HG03469 (cell line): ENCODE measurements around the gene DLGAP1.

ENCODE experiments used
- ATAC-seq: cut with Tn5 transposase; IDR thresholded peaks from one replicate; pipeline ENCODE4 v1.9.1; 2021; ENCODE audit warnings: mild to moderate bottlenecking, moderate library complexity, moderate number of reproducible peaks; ENCODE audit not compliant: unreplicated experiment

Gene DLGAP1

DNA sequence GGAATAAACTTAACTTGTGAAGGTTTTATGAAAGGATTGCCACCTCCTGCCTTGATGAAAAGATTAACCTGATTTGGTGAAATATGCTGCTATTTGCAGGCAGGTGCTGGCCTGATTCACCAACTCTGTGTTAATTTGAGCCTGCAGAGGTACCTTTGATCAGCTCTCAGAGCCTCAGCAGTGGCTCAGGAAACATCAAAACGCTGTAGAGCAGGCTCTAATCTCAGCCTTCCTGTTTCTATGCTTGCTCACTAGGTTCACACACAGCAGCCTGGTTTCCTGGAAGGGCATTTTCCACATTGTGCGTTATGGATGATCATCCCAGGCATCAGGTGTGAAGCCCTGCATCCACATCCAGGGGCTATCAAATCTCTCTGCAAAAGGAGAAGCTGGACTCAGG is 988.2 kb downstream of the DLGAP1 start:
- no peak for ATAC-seq

DNA sequence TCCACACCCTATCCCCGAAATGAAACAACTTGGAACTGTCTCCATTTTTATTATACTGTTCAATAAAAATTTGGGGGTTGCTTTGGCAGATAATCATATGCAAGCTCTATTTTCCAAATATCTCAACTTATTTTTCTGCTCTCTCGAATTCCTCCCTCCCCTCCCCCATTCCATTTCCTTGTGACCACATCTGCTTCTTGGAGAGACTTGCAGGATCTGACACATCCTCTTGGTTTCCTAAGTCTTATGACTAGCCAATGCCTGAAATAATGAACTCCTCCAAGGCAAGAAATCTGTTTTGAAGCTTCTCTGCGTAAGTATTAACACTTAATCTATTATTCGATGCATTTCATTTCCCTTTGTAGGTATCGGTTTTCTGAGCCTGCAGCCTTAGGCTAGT is 989.1 kb downstream of the DLGAP1 start:
- ATAC-seq: no peak

DNA sequence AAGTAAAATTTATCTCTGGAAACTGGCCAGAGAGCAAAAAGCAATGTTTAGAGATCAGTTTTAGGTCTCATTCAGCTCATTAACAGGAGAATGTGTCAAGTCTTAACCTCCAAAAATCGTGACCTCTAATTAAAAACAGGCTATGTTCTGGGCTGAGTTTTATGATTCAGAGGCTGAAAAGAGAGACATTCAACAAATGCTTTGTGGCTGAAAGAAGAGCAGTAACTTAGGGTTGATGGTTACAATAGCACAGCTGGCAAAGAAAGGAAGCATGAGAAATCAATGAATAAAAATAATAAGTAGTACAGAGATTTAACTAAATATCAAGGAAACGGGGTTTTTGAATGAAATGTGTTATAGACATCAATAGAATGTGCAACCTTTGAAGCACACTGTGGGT is 992.1 kb downstream of the DLGAP1 start:
- no peak for ATAC-seq

DNA sequence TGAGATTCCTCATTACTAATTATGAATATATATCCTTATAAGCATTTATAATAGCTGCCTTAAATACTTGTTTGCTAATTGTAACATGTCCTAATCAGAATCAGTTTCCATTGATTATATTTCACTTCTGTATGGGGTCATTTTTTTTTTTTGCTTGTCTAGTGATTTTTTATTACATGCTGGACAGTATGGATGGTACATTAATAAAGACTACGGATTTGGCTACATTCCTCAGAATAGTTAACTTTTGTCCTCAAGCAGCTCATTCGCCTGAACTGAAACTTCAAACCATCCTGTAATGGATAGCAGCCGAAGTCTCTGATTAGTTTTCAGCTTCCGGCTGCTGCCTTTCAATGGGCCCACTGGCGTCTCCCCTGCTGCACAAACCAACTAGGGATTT is 993.4 kb downstream of the DLGAP1 start:
- ATAC-seq: no peak

DNA sequence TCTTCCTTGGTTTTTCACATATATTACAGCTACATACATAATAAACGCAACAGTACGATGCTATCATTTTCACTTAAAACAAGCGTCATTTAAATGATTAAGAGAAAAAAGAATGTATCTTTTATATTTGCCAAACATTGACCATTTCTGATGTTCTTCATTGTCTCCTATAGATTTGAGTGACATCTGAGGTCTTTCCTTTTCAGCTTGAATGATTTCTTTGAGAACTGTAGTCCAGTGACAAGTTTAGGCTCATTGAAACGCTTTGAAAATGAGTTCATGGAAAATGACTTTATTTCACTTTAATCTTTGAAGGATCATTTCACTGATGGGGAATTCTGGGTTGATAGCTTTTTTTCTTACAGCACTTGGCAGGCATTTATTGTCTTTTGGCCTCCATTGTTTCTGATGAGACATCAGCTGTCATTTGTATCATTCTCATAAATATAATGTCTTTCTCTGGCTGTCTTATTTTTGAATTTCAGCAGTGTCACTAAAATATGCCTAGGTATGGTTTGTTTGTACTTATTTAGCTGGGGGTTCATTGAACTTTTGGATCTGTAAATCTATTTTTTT is 994.2 kb downstream of the DLGAP1 start:
- ATAC-seq: no peak

DNA sequence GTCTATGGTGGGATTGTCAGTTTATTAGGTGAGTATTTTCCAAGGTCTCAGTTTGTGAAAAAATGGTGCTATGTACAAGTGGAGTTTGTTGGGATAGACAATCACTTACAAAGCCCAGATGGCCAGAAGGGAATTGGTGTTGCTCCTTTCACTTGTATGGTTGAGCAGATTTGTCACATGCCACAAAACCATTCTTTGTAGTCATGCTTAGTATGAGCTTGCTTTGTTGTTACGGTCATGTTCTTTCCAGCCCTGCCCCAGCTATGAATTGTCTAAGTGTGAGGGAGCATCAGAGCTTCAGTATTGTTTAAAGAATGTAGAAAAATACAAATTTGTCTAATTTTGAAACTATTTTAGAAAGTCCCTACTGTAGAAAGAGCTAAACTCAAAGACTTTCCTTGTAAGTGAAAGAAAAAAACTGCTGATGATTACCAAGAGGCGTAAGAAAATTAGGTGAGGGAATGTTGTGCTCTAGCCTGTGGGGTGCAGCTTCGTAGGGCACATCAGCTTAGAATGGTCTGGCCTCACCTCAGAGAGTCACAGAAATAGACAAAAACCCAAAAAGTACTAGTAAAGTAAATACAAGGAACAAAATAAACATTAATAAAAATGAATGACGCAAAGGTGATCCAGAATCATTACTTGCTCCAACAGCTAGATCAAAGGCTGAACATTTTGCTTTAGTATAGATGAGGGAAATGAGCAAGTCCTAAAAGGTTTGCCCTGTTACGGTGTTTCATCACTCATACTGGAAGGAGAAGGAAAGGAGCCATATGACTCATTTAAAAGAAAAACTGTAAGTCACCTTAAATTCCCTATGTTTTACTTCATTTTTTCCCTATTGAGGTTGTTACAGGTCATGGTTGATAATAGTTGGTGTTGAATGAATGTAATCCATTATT is 995.9 kb downstream of the DLGAP1 start:
- no peak for ATAC-seq

DNA sequence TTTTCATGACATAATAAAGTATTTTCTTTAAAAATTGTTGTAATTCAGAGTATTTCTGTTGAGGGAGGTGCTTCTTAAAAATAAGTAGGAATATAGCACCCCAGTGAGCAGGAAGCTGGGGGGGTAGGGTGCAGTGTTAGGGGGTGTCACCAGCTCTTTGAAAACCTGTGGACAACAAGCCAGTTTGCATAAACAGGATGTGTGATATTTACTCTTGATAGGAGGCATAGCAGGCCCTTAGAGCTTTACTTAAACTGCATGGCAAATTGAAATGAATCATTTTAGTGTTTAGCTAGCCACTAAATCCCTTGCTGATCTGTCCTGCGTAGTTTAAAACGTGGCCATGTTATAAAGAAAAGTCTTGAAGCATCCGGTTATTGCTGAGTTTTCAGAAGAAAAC is 996.7 kb downstream of the DLGAP1 start:
- peak; percentile 28 for ATAC-seq

DNA sequence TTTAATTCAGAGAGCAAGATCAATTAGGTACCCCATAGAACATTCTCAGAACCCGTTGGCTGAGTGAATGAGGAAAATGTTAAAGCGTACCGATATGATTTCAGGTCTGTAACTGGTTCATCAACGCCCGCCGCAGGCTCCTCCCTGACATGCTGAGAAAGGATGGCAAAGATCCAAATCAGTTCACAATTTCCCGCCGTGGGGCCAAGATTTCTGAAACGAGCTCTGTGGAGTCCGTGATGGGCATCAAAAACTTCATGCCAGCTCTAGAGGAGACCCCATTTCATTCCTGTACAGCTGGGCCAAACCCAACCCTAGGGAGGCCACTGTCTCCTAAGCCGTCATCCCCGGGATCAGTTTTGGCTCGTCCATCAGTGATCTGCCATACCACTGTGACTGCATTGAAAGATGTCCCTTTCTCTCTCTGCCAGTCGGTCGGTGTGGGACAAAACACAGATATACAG is 997.8 kb downstream of the DLGAP1 start:
- ATAC-seq: no peak

DNA sequence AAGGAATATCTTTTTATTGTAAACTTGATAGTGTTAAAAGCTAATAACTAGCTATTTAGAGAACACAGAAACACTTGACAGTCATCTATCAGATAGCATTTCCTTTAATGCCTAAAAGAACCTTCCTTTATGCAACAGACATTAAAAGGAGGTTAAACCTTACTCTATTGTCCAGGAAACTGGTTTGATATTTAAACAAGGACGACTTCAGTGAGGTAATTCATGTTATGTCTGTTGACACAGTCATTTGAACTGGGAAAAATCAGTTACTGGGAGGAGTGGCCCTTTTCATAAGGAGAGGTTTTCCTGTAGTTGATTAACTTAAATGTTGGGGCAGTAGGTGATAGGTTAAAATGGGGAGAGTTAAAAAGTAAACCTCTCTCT is 998.4 kb downstream of the DLGAP1 start:
- ATAC-seq: no peak

DNA sequence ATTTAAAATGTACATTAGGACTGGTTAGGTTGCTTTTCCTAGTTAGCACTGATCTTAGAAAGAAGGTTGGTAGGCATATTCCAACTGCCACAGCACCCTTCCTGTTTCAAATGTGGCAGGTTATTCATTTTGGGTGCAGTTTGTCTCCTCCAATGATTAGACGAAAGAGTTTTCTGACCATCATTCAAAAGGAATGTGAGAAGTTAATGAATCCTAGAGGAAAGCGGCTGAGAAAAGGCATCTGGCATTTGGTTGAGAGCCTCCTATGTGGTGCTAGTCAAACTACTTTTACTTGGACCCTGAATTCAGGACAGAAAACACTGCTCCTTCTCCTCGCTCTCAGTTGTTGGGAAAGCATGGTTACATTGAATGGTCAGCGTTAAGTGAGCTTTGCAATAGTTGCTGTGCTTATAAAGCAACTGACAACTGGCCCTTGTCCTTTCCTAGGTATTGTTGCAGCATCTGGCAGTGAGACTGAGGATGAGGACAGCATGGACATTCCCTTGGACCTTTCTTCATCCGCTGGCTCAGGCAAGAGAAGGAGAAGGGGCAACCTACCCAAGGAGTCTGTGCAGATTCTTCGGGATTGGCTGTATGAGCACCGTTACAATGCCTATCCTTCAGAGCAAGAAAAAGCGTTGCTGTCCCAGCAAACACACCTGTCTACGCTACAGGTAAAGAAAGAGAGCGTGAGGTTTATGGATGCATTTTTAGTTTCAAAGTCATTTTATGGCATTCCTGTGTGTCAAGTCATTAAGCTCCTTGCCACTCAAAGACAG is 999.0 kb downstream of the DLGAP1 start:
- ATAC-seq: no peak

DNA sequence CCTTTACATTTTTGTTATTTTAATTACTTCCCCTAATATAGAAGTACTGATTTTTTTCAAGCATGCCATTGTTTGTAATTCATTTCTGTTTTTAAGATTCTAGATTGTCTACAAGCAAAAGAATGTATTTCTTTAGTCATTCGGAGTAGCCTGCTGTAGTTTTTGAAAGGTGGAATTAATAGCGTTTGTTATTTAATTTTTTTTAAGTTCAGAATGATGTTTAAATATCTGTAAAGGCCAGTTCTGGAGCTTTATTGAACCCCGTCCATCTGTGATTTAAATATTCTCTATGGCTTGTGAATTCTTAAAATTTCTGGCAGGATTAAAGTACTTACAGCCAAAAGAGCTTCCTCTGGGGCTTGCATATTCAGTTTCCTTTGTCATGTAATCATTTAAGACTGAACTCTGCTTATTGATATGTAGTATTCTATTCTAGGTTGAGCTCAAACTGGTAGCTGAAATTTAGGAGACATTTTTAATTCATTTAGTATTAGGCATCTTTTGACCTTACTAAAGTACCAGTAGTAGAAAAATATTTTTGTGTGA is 999.9 kb downstream of the DLGAP1 start:
- ATAC-seq: no peak

DNA sequence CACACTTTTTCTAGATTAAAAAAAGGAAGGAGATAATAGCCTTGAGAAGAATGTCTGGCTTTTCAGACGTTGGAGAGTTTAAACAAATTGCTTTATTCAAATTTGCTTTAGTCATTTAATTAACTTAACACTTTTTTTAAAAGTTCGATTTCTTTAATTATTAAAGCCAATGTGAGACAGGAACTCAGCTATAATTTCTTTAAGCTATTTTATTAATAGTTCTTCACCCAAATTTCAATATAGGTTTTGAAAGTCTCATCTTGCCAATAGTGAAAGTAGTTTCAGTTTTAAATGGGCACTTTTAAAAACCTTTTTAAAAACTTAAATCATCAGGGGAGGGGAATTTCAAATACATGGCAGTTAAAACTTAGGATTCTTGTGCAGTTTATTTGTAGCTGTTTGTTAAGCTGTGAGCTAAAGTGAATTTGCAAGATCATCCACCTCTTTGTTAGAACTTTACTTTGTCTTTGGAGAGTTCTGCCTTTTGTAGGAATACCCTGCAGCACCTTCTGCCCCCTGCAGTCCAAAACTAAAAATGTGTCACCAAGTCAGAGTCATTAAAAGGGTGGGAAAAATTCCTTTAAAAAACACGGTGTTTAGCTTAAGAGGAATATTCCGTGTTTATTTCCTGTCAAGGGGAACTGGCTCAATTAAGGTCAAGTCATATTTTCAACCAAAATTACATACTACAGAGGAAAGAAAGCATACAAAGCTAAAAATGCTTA is 1000.6 kb downstream of the DLGAP1 start:
- no peak for ATAC-seq

DNA sequence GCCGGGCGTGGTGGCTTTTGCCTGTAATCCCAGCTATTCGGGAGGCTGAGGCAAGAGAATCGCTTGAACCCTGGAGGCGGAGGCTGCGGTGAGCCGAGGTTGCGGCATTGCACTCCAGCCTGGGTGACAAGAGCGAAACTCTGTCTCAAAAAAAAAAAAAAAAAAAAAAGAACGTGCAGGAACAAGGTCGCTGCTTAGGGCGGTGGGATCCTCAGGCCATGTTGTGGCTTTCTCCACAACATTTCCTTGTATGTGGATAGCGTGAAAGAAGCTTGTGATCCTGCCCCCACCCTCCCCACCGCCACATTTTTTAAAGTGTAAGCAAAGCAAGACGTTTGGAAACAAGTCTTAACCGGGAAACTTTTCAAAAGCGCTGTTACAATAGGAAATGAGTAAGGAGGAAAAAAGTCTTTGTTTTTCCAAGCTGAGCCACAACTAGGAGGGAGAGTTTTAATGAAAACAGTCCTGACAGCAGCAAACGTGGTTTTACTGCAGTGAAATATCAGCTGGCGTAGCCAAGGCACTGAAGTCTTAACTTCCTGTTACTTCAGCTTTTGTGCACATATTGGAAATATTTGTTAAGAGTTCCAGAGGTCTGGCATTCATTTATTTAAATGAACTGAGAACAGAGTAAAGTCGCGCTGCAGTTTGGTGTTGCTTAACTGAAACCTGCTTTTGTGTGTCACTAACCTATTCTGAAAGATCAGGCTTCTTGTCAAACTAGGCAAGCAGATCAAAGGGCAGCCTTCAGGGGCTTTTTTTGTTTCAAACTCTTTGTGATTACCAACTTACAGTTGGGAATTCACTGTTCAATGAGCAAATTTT is 1001.4 kb downstream of the DLGAP1 start:
- no peak for ATAC-seq

DNA sequence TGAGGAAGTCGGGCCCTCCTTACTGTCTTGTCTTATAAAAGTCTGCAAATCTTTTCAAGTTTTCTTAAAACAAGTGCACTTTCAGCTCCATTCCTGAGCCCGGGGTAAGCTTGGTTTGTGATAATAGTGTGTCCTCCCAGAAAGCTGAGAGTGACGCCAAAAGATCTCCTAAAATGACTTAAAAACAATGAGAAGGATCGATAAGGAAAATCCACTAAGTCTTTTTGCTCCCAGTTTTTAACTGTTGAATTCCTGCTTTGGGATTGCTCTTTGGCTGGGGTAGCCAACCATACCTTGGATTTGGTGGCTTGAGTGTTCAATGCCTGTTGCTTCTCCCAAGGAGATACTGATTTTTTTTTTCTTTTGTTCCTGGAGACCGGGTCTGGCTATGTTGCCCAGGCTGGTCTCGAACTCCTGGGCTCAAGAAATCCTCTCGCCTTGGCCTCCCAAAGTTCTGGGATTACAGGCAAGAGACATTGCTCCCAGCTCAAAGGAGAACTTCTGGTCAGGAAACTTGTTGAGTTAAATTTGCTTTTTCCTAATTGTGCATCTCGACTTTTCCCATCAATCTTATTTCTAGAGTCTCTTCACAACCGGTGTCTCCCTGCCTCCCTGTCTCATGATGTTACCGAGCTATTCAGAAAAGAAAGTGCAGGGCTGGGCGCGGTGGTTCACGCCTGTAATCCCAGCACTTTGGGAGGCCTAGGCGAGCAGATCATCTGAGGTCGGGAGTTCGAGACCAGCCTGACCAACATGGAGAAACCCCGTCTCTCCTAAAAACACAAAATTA is 1002.2 kb downstream of the DLGAP1 start:
- no peak for ATAC-seq

DNA sequence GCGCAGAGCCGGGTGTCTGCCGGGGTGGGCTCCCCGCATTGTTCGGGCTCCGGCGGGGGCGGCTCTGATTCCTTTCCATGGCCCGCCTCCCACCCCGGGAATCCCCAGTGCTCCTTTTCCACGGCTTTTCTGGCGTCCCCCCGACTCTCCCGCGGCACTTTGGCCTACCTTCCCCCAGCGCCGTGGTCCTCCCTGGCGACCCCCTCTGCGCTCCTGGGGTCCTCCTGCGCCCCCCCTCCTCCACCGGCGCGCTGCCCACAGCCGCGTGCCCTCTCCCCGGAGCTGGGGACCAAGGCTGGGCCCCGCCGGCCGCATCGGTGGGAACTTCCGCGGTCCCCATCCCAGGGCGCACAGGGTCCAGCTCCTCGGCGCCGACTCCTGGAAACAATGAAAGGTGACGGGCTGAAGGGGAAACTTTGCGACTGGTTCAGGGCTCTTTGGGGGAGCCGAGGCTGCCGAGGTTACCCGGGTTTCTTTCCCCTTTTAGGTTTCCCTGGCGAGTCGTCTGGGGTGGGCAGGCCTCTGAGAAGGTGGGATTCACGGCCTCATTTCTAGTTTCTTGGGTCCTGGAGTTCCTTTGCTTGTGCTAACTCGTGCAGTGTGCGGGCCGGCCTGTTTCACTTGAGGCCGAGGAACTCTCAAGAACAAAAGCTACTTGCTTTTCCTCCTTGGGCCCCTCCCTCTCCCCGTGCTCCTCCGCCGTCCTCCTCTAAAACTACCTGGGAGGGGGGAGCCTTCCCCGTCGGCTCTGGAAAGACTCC is 1002.9 kb downstream of the DLGAP1 start:
- no peak for ATAC-seq

DNA sequence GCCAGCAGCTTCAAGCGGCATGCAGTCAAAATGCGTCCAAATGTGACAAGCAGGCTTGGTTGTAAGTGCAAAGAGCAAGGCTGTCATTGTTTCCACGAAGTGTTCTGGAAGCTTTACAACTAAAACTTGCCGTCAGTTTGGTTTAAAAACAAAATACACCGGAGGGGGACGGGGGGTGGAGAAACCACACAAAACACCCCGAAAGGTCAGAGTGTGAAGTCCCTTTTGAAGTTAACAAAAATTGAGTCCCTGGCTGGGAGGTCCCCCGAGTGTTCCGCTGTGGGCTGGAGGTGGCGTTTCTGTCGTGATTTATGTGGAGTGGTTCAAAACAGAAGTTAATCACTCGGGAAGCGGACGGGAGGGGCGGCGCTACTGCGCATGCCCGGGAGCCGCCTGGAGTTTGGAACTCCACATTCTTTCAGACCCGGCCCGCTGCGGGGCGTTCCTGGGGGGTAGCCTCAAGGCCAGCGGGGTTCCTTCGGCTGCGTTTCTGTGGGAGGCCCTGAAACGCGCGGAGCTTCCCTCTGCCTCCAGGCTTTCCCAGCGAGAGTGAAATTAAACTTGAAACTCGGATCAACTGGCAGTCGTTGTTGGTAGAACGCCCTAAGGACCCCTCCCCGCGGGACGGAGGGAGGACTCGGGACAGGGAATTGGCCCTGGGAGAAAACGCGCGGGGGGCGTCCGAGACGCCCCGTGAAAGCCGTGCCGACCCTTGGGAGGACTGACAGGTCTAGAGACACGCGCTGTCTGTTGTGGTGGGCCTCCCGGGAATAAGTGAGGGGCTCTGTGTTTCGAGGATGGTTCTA is 1003.7 kb downstream of the DLGAP1 start:
- no peak for ATAC-seq

DNA sequence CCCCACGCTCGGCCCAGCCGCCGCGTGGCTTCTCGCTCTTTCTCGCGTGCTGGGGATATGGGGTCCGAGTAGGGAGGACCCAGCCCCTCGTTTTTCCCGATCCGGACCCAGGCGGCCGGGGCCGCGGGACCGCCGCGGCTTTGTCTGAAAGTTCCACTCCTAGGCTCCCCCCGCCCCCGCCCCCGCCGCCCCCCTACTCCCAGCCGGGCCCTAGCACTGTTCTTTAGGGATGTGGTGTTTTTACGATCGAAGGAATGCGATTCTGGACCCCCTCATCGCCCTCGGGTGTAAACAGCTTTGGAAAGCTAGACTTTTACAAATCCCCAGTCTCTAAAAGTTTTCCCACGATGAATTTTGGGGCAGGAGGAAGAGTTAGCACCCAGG is 1004.3 kb downstream of the DLGAP1 start:
- ATAC-seq: no peak
